ENCODE results near the gene TRNP1.
"Not testable (repeated sequence)": the region's sequence is repeated elsewhere in the genome, so short reads cannot be mapped to it uniquely, and the experiment has no call there.

TRNP1 gene

DNA sequence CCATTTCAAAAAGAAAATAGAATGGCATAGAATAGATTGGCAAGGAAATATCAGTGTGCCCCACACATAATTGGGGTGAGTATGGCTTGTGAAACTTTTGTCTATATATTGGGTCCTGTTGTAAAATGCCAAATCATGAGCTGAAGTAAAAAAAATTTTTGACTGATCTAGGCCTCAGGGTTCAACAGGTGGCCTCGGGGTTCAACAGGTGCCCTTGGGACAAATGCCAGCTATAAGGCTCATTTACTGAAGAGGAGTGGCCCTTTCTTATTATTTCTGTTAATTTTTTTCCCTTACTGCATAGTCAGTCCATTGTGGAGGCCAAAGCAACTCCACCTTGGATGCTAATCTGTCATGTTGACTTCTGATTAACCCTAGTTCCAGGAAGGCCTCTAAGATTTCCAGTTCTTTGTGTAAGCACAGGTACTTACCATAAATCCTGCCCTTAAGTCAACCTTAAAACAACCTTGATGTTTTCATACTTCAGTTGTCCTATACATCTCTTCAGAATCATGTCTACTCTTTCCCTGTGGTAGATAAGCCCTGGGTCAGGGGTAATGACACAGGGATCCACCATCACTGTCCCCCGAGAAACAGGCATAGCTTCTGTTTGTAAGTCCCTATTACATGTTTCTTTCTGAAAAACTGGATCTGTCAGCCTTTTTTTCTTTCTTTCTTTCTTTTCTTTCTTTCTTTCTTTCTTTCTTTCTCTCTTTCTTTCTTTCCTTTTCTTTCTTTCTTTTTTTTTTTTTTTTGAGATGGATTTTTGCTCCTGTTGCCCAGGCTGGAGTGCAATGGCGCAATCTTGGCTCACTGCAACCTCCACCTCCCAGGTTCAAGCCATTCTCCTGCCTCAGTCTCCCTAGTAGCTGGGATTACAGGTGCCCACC, 16.6 kb upstream of the TRNP1 start:
- no peak for DNase-seq

- no peak for DNase-seq
Observed at GRCh38 chr1:26978901-26979300, 14.6 kb upstream of the TRNP1 start.

DNA sequence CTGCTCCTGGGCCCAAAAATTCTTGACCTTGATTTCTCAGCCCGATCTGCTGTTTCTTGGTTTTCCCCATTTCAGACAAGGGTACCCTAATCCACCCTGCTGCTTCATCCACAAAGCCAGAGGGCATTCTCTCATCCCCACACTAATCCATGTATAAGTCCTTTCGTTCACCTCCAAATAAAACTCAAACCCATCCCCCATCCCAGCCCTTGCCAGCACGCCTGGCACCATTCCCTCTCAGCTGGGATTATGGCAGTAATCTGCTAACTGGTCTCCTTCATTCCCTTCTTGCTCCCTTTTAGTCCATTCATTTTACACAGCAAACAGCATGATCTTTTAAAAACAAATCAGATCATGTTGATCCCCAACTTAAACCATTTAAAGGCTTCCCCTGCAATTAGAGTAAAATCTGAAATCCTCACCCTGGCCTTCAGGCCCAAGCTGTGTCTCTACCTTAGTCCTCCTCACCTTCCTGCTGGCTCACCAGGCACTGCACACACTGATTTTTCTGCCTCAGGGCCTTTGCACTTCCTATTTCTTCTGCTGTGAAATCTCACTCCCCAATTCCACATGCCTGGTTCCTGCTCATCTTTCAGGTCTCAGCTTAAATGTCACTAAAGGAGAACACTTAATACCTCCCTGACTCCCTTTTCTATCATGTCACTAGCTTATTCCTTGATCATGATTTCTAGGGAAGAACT, 12.2 kb upstream of the TRNP1 start:
- DNase-seq = no peak

DNA sequence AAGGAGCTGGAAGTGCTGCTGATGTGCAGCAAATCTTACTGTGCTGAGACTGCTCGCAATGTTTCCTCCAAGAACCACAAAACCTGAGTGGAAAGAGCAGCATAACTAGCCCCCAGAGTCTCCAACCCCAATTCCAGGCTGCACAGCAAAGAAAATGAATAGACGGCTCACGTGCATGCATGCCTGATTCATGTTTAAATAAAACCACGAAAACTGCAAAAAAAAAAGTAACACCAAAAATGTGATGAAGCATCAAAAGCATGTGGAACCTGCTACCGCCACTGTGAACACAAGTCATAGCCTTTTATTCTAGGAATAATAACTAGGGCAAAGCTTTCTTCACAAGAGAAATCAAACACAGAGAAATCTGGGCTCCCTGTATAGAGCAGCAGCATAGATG, 9.6 kb upstream of the TRNP1 start:
- DNase-seq = no peak

GRCh38 chr1:26984291-26984690, 9.2 kb upstream of the TRNP1 start:
- DNase-seq = no peak

DNA sequence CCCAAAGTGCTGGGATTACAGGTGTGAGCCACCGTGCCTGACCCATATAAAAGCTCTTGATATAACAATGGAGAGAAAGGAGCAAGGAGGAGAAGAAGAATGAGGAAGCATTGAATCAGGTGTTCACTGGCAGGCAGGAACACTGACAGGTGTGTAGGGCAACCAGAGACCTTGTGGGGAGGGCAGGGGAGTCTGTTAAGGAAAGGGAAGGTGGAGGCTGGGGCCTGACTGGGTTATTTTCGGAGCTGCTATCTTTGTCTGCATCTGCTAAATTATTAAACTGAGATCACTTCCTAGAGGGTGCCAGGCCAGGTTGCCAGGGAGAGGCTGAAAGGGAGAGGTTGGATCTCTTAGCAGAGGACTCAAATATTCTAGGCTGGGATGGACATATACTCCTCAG, 6.8 kb upstream of the TRNP1 start:
- DNase-seq = no peak

- DNase-seq = not testable (repeated sequence)
Observed at GRCh38 chr1:26989403-26990109, 3.9 kb upstream of the TRNP1 start.

- DNase-seq = no peak
Observed at GRCh38 chr1:26991310-26992116, 2.0 kb upstream of the TRNP1 start.

DNA sequence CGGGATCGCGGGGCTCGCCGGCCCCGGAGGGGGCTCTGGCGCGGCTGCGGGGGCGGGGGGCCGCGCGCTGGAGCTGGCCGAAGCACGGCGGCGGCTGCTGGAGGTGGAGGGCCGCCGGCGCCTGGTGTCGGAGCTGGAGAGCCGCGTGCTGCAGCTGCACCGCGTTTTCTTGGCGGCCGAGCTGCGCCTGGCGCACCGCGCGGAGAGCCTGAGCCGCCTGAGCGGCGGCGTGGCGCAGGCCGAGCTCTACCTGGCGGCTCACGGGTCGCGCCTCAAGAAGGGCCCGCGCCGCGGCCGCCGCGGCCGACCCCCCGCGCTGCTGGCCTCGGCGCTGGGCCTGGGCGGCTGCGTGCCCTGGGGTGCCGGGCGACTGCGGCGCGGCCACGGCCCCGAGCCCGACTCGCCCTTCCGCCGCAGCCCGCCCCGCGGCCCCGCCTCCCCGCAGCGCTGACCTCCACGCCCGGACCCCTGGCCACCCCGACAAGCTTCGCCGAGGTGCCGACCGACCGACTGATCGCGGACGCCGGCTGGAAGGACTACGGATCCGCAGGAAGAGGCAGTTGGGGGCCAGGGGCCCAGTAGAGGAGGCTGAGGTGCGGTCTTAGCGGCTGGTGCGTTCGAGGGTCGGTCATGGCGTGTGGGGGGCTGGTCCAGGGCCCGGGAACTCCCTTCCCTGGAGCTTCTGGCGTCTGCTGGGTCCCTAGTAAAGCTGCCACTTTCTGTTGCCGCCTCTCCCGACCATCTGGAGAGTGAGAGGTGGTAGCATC, 711 bp downstream of the TRNP1 start:
- DNase-seq = no peak

GRCh38 chr1:26994787-26995517, 1.5 kb downstream of the TRNP1 start:
- DNase-seq = no peak

DNA sequence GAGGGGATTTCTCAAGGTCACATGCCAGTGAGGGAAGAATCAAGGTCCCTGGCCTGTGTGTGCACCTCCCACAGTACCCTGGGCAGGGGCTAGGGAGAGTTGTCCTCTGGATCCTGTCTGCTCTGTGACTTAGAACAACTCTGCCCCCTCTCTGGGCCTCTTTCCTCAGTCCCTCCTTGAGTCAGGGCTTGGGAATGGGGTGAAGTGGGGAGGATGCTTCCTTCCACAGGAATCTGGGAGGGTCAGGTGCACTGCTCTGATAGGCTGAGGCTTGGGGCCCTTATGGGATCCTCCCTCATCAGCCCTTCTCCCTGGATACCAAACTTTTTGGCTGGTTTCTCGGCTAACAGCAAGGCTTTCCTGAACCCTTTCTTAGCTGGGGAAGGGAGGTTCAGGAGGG, 2.5 kb downstream of the TRNP1 start:
- DNase-seq = no peak

DNA sequence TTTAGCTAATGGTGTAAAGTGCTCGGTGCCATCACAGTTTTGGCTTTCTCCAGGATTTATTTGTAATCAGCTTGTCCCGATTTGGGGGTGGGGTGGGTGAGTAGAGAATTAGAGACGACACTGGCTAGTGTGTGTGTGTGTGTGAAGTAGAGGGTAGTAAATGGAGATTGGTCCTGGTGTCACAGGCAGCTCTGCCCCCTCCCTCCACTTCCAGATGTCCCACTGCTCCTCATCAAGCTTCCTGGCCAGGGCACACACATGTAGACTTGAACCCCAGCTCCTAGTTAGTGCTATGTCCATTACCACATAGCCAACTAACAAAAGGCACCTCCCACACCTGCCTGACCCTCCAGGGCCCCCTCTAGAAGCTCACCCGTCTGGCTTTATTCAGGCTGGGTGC, 3.2 kb downstream of the TRNP1 start:
- no peak for DNase-seq

- DNase-seq = no peak
Observed at GRCh38 chr1:26998429-26999300, 5.2 kb downstream of the TRNP1 start.

DNA sequence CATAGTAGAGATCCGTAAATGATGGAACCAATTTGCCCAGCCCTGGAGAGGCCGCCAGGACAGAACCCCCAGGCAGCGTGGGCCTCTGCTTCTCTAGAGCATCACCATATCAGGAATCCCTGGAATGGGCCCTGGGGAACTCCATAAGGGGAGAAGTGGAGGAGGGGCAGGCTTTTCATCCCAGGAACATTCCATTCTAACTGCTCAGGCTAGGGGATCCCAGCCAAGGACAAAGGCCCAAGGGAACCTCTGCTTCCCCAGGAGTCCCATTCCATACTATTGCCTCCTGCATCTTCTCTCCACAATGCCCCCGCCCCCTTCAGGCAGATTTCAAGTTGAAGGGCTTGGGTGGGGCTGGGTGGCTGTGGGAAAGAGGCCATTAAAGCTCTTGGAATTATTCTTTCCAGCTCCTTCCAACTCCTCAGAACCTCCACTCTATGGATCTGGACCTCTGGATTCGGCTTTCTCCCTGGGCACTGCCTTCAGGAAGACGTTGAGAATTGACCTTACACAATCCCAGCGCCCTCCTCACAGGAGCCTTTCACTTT, 6.0 kb downstream of the TRNP1 start:
- DNase-seq = no peak

DNA sequence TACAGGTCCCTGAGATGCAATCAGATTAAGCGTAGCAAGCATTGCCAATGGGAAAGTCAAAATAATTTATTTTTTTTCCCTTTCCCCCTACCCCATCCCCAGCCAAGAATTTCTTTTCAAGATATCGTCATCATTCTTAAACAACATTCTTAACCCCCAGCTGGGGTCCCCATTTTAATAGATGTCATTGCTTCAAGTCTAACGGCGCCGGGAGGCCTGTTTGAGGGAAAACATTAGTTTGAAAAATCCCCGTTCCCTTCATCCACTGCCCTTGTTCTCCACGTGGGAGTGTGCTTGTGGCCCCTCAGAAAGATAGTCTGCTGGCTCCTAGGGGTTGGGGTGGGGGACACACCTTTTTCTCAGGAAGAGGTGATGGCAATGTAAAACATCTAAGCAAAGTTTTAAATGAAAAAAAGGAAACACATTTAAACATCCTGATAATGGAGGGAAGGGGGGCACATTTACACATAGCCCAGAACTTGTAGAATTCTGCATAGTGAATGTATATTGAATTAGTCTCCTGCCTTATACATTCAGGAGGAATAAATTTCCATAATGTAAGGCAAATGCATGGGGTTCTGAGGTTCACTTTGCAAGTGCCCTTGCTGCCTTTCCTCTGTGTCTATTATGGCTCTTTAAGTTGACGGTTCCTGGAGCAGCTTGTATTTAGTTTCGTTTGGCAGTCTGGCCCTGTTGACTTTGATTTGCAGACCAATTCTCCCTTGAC, 6.8 kb downstream of the TRNP1 start:
- no peak for DNase-seq

DNA sequence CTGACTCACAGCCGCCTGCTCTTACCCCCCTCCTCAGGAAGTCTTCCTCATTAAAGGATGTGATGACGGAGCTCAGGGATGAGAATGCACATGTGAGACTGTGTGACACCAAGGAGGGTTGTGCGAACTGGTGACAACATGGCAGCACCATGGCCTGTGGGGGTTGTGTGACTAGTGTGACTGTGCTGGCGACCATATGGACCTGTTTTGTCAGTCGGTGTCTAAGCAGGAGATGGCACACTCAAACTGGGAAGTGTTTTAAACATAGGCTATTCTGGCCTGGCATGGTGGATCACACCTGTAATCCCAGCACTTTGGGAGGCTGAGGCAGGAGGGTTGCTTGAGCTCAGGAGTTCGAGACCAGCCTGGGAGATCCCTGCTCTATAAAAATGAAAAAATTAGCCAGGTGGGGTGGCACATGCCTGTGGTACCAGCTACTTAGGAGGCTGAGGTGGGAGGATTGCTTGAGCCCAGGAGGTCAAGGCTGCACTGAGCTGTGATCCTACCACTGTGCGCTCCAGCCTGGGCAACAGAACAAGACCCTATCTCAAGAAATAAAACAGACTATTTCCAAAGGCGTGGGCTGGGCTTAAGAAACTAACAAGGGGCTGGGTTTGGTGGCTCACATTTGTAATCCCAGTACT, 7.4 kb downstream of the TRNP1 start:
- DNase-seq = no peak

DNA sequence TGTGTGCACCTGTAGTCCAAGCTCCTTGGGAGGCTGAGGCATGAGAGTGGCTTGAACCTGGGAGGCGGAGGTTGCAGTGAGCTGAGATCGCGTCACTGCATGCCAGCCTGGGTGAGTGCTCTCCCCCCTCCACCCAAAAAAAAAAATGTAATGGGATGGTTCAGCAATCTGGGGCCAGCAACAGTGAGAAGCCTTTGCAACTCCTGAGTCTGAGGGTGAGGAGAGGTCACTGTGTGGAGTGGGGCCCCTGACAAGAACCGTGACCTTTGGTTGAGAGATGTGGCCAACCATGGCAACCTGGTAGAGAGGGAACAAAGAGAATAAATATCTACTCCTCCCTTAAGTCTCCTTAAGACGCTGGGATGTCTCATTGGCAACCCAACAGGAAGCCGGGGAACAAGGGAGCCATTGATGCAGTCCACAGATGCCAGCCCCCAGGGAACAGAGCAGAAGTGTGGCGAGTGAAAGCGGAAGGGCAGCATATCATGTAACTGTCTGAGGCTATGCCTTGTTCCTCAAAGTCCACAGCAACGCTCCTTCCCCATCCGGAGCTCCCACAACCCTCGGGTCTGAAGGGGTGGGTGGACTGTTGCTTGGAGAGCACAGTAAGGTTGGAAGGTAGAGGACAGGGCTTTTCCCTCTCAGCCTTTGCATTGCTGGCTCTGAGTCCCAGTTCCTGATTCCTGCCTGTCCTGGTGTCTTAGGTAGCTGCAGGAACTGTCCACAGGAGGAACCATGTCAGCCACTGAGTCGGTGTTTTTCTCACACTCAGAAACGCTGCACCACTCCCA, 8.3 kb downstream of the TRNP1 start:
- no peak for DNase-seq

All from NCI-H446 treated with DMSO at 0.1 percent for 48 hours (cell line).